ENCODE measurements around the gene RBMXL3. TPM values are rescaled to one million over a fixed set of nuclear protein-coding genes. Genes with fewer than 3 reads are reported as not detected.

The RBMXL3 gene
- not detected for total RNA-seq

- Histone ChIP-seq H3K36me3 (no peaks in the 10 kb centered on the region), H3K4me1 (no peaks in the 10 kb centered on the region), H3K27me3 (peaks cover 0 to 4% of the 10 kb centered on the region in 2 donors), H3K9me3 (no peaks in the 10 kb centered on the region), H3K4me3 (no peak within 1 kb of the TSS), H3K27ac (no peak within 1 kb of the TSS)
- WGBS, 2 donors, result 93 to 99% methylated on average over 15 to 16 of the region's 16 CpGs
- DNase-seq (ENCODE audit: low spot score in 2 of 2), result no peak
- no peak for TF ChIP-seq CTCF (IDR thresholded peaks at IDR 0.05)
- no peak for TF ChIP-seq EP300 (IDR thresholded peaks at IDR 0.05)
- TF ChIP-seq POLR2A (IDR thresholded peaks at IDR 0.05), result no peak
These were observed at the start of gene RBMXL3 for GRCh38 chrX:115189110-115189509. TSS of gene RBMXL3 (plus strand) at chrX:115189410. CDS start at chrX:115189442, 32 bp downstream.

GRCh38 chrX:115142057-115142456 lies 47.2 kb upstream of the RBMXL3 start:
- Histone ChIP-seq H3K9me3 (no peaks in the 10 kb centered on the region), H3K36me3 (peaks cover 0 to 11% (median 0%) of the 10 kb centered on the region in 3 donors), H3K27me3 (peaks cover 0 to 7% of the 10 kb centered on the region in 2 donors), H3K27ac (no peak overlapping the region), H3K4me3 (no peak overlapping the region), H3K4me1 (no peaks in the 10 kb centered on the region)
- no peak for DNase-seq (ENCODE audit: low spot score in 2 of 2)
- TF ChIP-seq EP300 (IDR thresholded peaks at IDR 0.05) (no peak), POLR2A (IDR thresholded peaks at IDR 0.05) (no peak), CTCF (IDR thresholded peaks at IDR 0.05) (no peak)

- no peaks in the 10 kb centered on the region for H3K9me3 ChIP-seq
- TF ChIP-seq EP300 (IDR thresholded peaks at IDR 0.05) (no peak), CTCF (IDR thresholded peaks at IDR 0.05) (peak in 4 of 5 experiments; percentile 17 to 54 (median 34))
- no peaks in the 10 kb centered on the region for H3K4me1 ChIP-seq
- H3K36me3 ChIP-seq, result no peaks in the 10 kb centered on the region
- peaks cover 0 to 8% of the 10 kb centered on the region in 2 donors for H3K27me3 ChIP-seq
- DNase-seq (ENCODE audit: low spot score in 2 of 2), result no peak
- H3K4me3 ChIP-seq, result no peak overlapping the region
- 75 to 83% methylated on average over 1 of the region's 1 CpG for WGBS, 2 donors
- H3K27ac ChIP-seq, result no peak overlapping the region
These were observed 42.0 kb upstream of the RBMXL3 start for GRCh38 chrX:115147220-115147619.

GRCh38 chrX:115173181-115173580 lies 16.0 kb upstream of the RBMXL3 start:
- Histone ChIP-seq H3K27me3 (peaks cover 0 to 12% of the 10 kb centered on the region in 2 donors), H3K4me3 (no peak overlapping the region), H3K27ac (no peak overlapping the region), H3K4me1 (no peaks in the 10 kb centered on the region), H3K9me3 (no peaks in the 10 kb centered on the region), H3K36me3 (no peaks in the 10 kb centered on the region)
- DNase-seq (ENCODE audit: low spot score in 2 of 2), result no peak
- TF ChIP-seq POLR2A (IDR thresholded peaks at IDR 0.05) (no peak), EP300 (IDR thresholded peaks at IDR 0.05) (no peak), CTCF (IDR thresholded peaks at IDR 0.05) (no peak)
- 68 to 80% methylated on average over 9 of the region's 9 CpGs for WGBS, 2 donors

- TF ChIP-seq POLR2A (IDR thresholded peaks at IDR 0.05) (no peak), EP300 (IDR thresholded peaks at IDR 0.05) (no peak), CTCF (IDR thresholded peaks at IDR 0.05) (no peak)
- Histone ChIP-seq H3K27ac (no peak overlapping the region), H3K4me3 (no peak overlapping the region), H3K9me3 (no peaks in the 10 kb centered on the region), H3K27me3 (peaks cover 0 to 12% of the 10 kb centered on the region in 2 donors), H3K4me1 (no peaks in the 10 kb centered on the region), H3K36me3 (no peaks in the 10 kb centered on the region)
- WGBS, 2 donors, result 82 to 84% methylated on average over 3 of the region's 3 CpGs
- no peak for DNase-seq (ENCODE audit: low spot score in 2 of 2)
These were observed 14.7 kb upstream of the RBMXL3 start for GRCh38 chrX:115174548-115174947.

Measured in tibial nerve (tissue), 4 donors.